Anterior cingulate cortex (tissue), 58 donors: ENCODE results near the gene HLA-C.
A peak's percentile ranks its signal among the peaks of the same experiment; 100 is the strongest.
"Not testable (repeated sequence)": the region's sequence is repeated elsewhere in the genome, so short reads cannot be mapped to it uniquely, and the experiment has no call there.

Source experiments
- DNase-seq, 58 donors: peaks; one replicate each; lab custom pipeline; 2025; lab: John Stamatoyannopoulos, UW

Gene HLA-C

DNA sequence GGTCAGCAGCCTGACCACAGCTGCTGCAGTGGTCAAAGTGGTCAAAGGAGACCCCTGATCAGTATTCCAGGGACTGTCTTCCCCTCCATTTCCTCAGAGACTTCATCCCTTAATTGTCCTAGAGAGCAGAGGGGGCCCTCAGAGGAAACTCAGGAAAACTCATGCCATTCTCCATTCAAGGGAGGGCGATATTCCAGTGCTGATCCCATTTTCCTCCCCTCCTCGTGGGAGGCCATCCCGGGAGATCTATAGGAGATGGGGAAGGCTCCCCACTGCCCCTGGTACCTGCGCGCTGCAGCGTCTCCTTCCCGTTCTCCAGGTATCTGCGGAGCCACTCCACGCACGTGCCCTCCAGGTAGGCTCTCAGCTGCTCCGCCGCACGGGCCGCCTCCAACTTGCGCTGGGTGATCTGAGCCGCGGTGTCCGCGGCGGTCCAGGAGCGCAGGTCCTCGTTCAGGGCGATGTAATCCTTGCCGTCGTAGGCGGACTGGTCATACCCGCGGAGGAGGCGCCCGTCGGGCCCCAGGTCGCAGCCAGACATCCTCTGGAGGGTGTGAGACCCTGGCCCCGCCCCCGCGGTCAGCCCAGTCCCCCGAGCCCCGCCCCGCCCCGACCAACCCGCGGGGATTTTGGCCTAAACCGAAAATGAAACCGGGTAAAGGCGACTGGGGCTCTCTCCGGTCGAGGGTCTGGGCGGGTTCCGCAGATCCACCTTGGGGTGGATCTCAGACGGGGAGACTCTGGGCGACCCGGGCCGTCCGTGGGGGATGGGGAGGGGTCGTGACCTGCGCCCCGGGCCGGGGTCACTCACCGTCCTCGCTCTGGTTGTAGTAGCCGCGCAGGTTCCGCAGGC, 878 bp downstream of the HLA-C start:
- peak in 12 of 58 donors; percentile 4 to 48 (median 35) for DNase-seq

DNA sequence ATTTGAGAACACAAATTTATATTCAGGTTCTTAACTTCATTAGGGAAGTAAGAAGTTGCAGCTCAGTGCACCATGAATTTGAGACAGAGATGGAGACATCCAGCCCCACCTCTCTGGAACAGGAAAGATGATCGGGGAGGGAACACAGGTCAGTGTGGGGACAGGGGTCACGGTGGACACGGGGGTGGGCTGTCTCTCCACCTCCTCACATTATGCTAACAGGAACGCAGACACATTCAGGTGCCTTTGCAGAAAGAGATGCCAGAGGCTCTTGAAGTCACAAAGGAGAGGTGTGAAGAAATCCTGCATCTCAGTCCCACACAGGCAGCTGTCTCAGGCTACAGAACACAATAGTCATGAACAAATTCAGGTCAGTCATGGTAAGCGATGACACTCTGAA, 3.1 kb downstream of the HLA-C start:
- peak in 2 of 58 donors; percentile 0 to 14 for DNase-seq

DNA sequence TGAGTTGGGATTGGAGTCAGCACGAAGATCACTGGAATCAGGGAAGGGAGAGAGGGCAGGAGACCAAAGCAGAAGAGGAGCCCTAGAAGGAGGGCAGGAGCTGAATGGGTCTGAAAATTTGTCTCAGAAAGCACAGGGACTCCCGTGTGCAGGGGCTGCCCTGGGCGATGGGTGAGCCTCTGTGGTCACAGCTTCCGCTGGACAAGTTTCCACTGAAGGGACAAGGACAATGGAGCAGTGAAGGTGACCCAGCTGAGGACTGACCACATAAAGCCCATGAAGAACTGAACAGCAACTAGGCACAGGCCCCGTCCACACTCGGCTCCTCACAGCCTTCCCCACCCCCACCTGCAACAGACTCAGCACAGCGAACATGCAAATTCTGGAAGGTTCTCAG, 3.5 kb downstream of the HLA-C start:
- DNase-seq, result no peak

DNA sequence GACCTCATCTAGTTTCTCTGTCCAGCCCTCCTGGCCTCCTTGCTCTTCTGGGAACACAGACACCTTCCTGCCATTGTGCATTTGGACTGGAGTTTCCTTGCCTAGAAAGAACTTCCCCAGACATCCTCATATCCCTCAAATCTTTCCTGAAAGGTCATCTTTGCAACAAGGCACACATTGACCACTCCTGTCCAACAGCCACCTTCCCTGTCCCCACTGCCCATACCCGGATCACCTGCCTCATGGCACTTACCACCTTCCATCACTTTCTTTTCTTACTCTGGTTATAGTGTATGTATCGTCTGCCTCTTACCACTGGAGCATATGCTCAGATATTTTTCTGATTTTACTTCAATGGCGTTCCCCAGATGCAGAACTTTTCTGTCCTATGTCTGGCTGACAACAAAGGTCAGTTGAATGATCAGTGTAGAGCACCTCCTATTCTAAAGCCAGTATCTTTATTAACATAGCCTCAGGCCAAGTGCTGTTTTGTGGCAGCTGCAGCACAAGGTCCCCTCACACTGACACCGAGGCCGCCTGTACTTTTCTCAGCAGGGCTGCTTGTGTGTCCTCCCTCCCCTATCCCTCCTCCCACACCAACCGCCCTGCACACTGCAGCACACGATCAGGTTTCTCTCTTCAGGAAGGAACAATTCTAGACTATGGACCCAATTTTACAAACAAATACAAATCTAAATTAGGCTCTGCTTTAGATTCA, 4.1 kb downstream of the HLA-C start:
- no peak for DNase-seq

GRCh38 chr6:31266567-31267360, 5.1 kb downstream of the HLA-C start:
- no peak for DNase-seq

- DNase-seq, result no peak
Measured at GRCh38 chr6:31265926-31266325, 6.0 kb downstream of the HLA-C start.

DNA sequence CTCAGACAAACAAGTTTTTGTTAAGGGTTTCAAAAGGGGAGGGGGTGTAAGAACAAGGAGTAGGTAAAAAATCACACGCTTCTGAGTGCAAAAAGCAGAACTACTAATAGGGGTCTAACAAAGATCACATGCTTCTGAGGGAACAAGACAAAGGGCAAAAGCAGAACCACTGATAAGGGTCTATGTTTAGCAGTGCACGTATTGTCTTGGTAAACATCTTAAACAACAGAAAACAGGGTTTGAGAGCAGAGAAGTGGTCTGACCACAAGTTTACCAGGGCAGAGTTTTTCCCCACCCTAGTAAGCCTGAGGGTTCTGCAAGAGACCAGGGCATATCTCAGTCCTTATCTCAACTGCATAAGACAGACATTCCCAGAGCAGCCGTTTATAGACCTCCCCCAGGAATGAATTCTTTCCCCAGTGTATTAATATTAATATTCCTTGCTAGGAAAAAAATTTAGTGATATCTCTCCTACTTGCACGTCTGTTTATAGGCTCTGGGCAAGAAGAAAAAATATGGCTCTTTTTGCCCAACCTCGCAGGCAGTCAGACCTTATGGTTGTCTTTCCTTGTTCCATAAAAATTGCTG, 8.5 kb downstream of the HLA-C start:
- not testable (repeated sequence) for DNase-seq

- not testable (repeated sequence) for DNase-seq
Measured at GRCh38 chr6:31259995-31260394, 11.9 kb downstream of the HLA-C start.

GRCh38 chr6:31252625-31253024, 19.3 kb downstream of the HLA-C start:
- no peak for DNase-seq

- no peak for DNase-seq
Measured at GRCh38 chr6:31251261-31251660, 20.6 kb downstream of the HLA-C start.

- DNase-seq, result no peak
Measured at GRCh38 chr6:31249184-31249583, 22.7 kb downstream of the HLA-C start.

DNA sequence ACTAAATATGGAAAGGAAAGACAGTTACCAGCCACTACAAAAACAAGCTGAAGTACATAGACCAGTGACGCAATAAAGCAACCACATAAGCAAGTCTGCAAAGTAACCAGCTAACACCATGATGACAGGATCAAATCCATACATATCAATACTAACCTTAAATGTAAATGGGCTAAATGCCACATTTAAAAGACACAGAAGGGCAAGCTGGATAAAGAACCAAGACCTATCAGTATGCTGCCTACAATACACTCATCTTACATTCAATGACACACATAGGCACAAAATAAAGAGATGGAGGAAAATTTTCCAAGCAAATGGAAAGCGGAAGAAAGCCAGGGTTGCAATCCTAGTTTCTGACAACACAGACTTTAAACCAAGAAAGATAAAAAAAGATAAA, 24.1 kb downstream of the HLA-C start:
- no peak for DNase-seq

GRCh38 chr6:31246051-31246521, 25.8 kb downstream of the HLA-C start:
- no peak for DNase-seq

- no peak for DNase-seq
Measured at GRCh38 chr6:31243508-31243907, 28.4 kb downstream of the HLA-C start.

DNA sequence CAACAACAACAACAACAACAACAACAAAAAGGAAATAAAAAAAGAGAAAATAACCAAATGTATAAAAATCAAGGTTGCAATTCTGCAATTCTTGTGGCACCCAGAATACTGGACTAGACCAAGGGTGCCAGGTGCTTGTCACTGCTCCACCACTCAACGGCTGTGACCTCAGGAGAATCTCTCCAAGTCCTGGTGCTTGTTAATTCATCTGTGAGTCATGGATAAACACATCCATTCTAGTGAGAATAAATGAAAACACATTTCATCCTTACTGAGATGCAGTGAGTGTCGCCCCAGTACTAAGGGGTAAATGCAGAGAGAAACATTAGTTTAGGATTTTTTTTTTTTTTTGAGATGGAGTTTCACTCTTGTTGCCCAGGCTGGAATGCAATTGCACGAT, 32.0 kb downstream of the HLA-C start:
- DNase-seq, result no peak

DNA sequence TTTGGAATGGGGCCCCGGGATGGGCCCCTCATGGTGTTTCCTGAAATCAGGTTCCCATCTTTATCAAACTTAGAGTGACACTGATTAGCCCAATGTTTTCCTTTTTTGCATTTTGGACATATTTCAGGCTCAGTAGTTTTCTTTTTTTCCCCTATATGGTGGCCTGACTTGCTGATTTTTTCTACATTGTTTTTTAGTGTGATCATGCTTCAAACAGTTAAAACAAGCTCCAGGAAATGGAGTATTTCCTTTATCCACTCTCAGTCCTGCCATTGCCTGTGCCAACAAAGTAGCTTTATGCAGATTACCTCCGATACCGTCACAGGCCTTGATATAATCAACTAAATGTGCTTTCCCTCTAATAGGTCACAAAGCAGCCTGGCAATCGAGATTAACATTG, 37.8 kb downstream of the HLA-C start:
- not testable (repeated sequence) for DNase-seq

- no peak for DNase-seq
Measured at GRCh38 chr6:31228476-31228875, 43.4 kb downstream of the HLA-C start.

DNA sequence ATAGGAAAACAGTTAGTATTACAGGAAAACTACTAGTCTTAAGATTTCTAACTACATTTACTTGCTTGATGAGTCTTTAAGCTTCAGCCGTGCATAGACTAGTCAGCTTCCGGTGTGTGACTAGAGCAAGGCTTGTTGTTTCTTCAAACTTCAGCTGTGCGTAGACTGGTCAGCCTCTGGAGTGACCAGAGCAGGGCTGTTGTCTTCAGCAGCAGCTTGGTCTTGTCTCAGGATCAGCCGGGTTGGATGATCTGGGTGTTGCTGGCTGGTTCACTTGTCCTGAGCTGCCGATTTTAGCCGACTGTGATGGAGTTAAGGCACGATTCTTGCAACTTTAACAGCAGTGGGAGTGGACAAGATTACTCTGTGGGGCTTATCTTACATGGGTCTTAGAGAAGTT, 44.7 kb downstream of the HLA-C start:
- no peak for DNase-seq

- DNase-seq, result no peak
Measured at GRCh38 chr6:31225735-31226134, 46.2 kb downstream of the HLA-C start.

- DNase-seq, result no peak
Measured at GRCh38 chr6:31222496-31222895, 49.4 kb downstream of the HLA-C start.
